NCI-H774 (cell line): Measurements from ENCODE around the gene CEP20.

Source experiments
- DNase-seq: peaks from one replicate; lab custom pipeline; 2025; lab: John Stamatoyannopoulos, UW

Gene CEP20

GRCh38 chr16:15830832-15831451, 57.5 kb downstream of the CEP20 start:
- no peak for DNase-seq

GRCh38 chr16:15829460-15829859, 58.9 kb downstream of the CEP20 start:
- no peak for DNase-seq

GRCh38 chr16:15827709-15828343, 60.6 kb downstream of the CEP20 start:
- DNase-seq = no peak

- no peak for DNase-seq
Measured at GRCh38 chr16:15827299-15827698, 61.1 kb downstream of the CEP20 start.

DNA sequence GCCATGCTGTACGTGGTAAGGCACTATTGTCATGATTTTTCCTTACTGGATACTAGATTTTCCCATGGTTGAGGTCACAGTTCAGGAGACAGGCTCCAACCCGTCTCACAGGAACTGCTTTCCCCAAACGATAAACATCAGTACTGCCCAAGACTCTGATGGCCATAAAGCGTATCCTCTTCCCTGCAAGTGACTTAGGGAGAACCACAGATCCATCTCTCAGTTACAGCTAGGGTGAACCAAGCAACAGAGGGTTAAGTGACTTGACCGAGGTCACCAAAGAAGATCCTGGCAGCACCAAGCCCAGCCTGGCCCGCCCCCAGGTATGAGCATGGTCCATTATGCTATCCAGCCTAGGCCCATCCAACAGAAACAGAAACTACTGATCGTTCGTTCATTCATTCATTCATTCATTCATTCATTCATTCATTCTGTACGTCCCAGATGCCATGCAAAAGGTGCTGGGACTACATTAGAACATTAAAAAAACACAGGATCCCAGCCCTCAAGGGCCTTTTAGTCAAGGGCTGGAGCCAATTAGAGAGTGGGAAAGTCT, 62.6 kb downstream of the CEP20 start:
- no peak for DNase-seq

- no peak for DNase-seq
Measured at GRCh38 chr16:15822957-15823356, 65.4 kb downstream of the CEP20 start.

DNA sequence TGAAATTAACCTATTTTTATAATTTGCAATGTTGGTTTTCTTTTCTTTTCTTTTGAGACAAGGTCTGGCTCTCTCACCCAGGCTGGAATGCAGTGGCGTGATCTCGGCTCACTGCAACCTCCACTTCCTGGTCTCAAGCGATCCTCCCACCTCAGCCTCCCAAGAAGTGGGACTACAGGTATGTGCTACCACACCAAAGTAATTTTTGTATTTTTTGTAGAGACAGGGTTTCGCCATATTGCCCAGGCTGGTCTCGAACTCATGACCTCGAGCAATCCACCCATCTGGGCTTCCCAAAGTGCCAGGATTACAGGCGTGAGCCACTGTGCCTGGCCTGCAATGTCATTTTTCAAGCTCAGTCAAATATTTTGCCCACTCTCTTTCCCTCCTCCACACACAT, 67.6 kb downstream of the CEP20 start:
- DNase-seq = no peak

DNA sequence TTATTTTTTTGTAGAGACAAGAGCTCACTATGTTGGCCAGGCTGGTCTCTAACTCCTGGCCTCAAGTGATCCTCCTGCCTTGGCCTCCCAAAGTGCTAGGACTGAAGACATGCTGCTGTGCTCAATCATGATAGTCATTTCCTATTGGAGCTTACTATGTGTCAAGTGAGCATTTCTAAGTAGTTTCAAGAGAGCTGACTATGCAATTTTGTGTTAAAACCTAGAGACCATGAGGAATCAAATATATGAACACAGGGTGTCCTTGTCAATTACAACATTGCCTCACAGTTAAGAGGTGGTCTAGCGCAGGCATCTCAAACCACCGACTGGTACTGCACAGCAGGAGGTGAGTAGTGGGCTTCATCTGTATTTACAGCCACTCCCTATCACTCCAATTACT, 69.4 kb downstream of the CEP20 start:
- no peak for DNase-seq

DNA sequence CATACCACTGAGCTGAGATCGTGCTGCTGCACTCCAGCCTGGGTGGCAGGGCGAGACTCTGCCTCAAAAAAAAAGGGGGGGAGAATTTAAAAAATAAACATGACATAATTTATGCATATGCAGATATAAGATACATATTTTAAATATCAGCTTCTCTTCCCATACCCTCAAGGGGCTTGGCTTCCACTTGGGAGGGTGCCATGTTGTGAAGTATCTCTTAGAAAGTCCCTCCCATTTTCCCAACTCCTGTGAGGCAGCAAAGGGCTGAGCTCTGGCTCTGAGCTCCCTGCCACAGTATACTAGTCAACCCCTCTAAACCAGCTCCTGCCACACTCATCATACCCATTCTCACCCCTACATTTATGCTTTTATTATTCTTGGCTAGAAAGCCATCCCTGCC, 71.0 kb downstream of the CEP20 start:
- no peak for DNase-seq

- DNase-seq = no peak
Measured at GRCh38 chr16:15816228-15816627, 72.2 kb downstream of the CEP20 start.
